Medulla oblongata (tissue), 1 donor: ENCODE data around the gene CCDC88B.
A peak's percentile ranks its signal among the peaks of the same experiment; 100 is the strongest.

Source experiments
- DNase-seq: peaks from one replicate; pipeline ENCODE4 v3.0.0-alpha.2; 2015; ENCODE audit errors: extremely low spot score

Gene CCDC88B

GRCh38 chr11:64384981-64385944, 45.3 kb downstream of the CCDC88B start:
- peak; percentile 80 for DNase-seq

GRCh38 chr11:64385945-64386704, 46.1 kb downstream of the CCDC88B start:
- DNase-seq, result no peak

- no peak for DNase-seq
Observed at GRCh38 chr11:64387916-64388315, 47.9 kb downstream of the CCDC88B start.

- no peak for DNase-seq
Observed at GRCh38 chr11:64388894-64389293, 48.9 kb downstream of the CCDC88B start.

GRCh38 chr11:64389851-64390250, 49.8 kb downstream of the CCDC88B start:
- DNase-seq, result no peak

DNA sequence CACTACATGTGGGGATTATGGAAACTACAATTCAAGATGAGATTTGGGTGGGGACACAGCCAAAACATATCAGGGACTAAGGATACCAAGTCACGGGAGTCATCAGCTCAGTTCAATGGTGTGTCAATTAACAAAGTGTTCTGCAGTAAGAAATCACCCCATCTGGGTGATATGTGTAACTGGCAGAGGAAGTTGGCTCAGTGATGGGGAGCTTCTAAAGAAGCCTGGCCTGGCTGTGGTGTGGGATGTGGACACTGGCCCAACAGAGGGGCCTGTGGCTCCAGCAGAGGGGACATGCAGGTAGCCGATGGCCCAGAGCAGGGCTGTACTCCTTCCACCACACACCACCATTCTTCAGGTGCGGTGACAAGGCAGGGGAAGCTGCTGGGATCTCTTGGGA, 50.6 kb downstream of the CCDC88B start:
- DNase-seq, result no peak

- no peak for DNase-seq
Observed at GRCh38 chr11:64391839-64392238, 51.8 kb downstream of the CCDC88B start.

GRCh38 chr11:64395545-64396078, 55.6 kb downstream of the CCDC88B start:
- DNase-seq, result peak; percentile 50

GRCh38 chr11:64396079-64396591, 56.1 kb downstream of the CCDC88B start:
- no peak for DNase-seq

DNA sequence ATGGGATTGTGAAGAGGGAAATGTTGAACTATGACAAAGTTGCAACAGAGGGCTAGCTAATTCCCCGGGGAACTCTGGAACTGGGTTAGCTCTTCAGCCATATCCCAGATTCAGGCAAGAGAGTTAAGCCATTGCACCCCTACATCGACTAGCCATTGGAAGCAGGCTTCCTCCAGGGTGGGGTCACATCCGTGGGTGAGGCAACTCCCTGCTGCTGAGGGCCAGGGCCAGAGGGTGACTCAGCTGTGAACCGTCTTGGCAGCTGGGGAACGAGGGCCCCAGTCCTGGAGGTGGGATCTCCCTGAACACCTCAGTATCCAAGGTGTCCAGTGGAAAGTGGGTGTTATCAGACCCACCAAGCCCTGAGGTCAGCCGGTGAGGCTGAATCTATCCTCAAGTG, 60.1 kb downstream of the CCDC88B start:
- no peak for DNase-seq

DNA sequence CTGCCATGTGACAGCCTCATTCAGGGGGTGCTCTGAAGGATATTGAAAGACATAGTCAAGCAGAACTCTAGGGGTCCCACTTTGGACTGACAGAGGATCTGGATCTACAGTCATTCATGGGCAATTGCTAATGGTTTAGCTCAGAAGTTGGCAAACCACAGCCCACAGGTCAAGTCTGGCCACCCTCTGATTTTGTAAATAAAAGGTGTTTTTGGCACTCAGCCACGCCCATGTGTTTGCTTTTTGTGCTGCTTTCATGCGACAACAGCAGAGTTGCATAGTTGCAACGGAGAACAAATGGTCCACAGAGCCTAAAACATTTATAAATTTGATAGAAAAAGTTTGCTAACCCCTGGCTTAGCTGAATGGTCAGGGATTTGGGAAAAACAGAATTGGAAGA, 60.7 kb downstream of the CCDC88B start:
- DNase-seq, result no peak

- no peak for DNase-seq
Observed at GRCh38 chr11:64401775-64402174, 61.8 kb downstream of the CCDC88B start.

DNA sequence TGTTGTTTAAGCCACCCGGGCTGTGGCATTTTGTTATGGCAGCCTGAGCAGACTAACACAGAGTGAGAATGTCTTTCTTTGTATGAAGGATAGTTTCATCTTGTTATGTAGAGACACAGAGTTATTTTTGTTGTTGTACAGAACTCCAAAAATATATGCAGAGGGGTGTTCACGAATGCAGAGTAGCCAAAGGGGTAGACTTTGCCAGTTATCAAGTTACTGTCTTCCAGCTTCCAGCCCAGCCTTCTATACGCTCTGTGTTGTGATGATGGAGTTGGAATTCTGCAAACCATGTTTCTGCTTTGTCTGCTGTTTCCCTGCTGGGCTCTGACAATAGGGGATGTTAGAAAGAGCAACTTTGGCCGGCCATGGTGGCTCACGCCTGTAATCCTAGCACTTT, 63.1 kb downstream of the CCDC88B start:
- DNase-seq, result no peak

GRCh38 chr11:64406221-64406946, 66.4 kb downstream of the CCDC88B start:
- DNase-seq, result no peak
